DOHH2 (cell line): ENCODE measurements around the gene NMNAT2.

ENCODE experiments used
- H3F3A ChIP-seq: fragments of 200-600 bp; sonication (generic), shearing (Covaris generic); 2 replicates; pipeline ENCODE4 v1.6.0; 2016; ENCODE audit warnings: antibody characterized with exemption, mild to moderate bottlenecking; ENCODE audit not compliant: control insufficient read depth, insufficient read depth
- H3K27ac ChIP-seq: fragments of 200-600 bp; sonication (generic); 2 replicates; pipeline ENCODE4 v1.5.1; 2014; ENCODE audit warnings: low read depth, mild to moderate bottlenecking, low read length, moderate library complexity
- H3K27me3 ChIP-seq: fragments of 200-600 bp; sonication (generic); 2 replicates; pipeline ENCODE4 v1.6.1; 2014; ENCODE audit warnings: mild to moderate bottlenecking, low read length, mixed read lengths; ENCODE audit not compliant: control insufficient read depth
- H3K36me3 ChIP-seq: fragments of 200-600 bp; sonication (generic); 2 replicates; pipeline ENCODE4 v1.6.1; 2014; ENCODE audit warnings: mild to moderate bottlenecking, low read length, moderate library complexity, mixed read lengths; ENCODE audit not compliant: control insufficient read depth
- H3K4me1 ChIP-seq: fragments of 200-600 bp; sonication (generic); 2 replicates; pipeline ENCODE4 v1.6.1; 2014; ENCODE audit warnings: mild to moderate bottlenecking, low read length, mixed read lengths; ENCODE audit not compliant: control insufficient read depth
- H3K4me2 ChIP-seq: fragments of 200-600 bp; sonication (generic); 2 replicates; pipeline ENCODE4 v1.6.0; 2014; ENCODE audit warnings: mild to moderate bottlenecking, low read length, moderate library complexity
- H3K4me3 ChIP-seq: fragments of 200-600 bp; sonication (generic); 2 replicates; pipeline ENCODE4 v1.5.1; 2014; ENCODE audit warnings: mild to moderate bottlenecking, low read length, mixed read lengths
- H3K79me2 ChIP-seq: fragments of 200-600 bp; sonication (generic); 2 replicates; pipeline ENCODE4 v1.6.1; 2014; ENCODE audit warnings: mild to moderate bottlenecking, low read length, mixed read lengths; ENCODE audit not compliant: control insufficient read depth
- H3K9me2 ChIP-seq: fragments of 200-600 bp; sonication (generic); replicated peaks from 2 replicates; pipeline ENCODE4 v1.6.1; 2014; ENCODE audit warnings: mild to moderate bottlenecking, low read length, mixed read lengths; ENCODE audit not compliant: control insufficient read depth
- H3K9me3 ChIP-seq: fragments of 200-600 bp; sonication (generic); 2 replicates; pipeline ENCODE4 v1.6.1; 2014; ENCODE audit warnings: antibody characterized with exemption, low read length, mixed read lengths; ENCODE audit not compliant: control insufficient read depth, insufficient read depth
- H4K20me1 ChIP-seq: fragments of 200-600 bp; sonication (generic); 2 replicates; pipeline ENCODE4 v1.6.0; 2014; ENCODE audit warnings: low read depth, mild to moderate bottlenecking, antibody characterized with exemption, low read length, moderate library complexity; ENCODE audit not compliant: control insufficient read depth, insufficient read depth
- EZH2phosphoT487 ChIP-seq: fragments of 200-600 bp; sonication (generic); IDR thresholded peaks from 2 replicates; pipeline ENCODE4 v1.6.1; 2017; ENCODE audit warnings: borderline replicate concordance, mild to moderate bottlenecking, antibody characterized with exemption, low read length, moderate library complexity, mixed read lengths
- TF ChIP-seq, protein P1 (sequence below): fragments of 200-600 bp; sonication (generic); IDR thresholded peaks from one replicate; pipeline ENCODE4 v1.5.1; 2014; ENCODE audit warnings: antibody characterized with exemption, mild to moderate bottlenecking, low read depth, low read length; ENCODE audit not compliant: poor library complexity, severe bottlenecking

The NMNAT2 gene

DNA sequence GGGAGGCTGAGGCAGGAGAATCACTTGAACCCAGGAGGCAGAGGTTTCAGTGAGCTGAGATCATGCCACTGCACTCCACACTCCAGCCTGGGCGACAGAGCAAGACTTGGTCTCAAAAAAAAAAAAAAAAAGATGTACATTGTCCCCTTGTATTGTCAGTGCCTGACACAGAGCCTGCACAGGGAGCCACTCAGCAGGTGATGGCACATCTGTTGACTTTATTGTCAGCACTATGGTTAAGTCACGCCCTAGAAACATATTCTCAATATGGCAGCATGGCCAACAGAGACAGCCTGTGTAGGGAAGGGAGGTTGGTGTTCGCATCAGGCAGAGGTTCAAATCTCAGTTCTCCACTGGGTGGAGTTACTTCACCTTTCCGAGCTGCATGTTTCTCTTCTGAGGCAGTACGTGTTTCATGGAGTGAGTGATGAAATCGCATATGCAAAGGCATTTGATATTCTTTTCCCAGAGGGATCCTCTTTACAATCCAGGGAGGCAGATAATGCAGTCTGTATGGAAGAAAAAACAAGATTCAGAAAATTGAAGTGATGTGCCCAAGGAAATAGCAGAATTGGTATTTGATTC lies 211.6 kb downstream of the NMNAT2 start:
- Histone ChIP-seq H3K9me3 (no peaks in the 10 kb centered on the region), H3K79me2 (no peaks in the 10 kb centered on the region), H3K27me3 (peaks cover 14% of the 10 kb centered on the region), H3K36me3 (no peaks in the 10 kb centered on the region), H3K9me2 (no peaks in the 10 kb centered on the region), H3K27ac (no peak overlapping the region), H3F3A (no peaks in the 10 kb centered on the region), H3K4me2 (no peak overlapping the region), H3K4me1 (no peaks in the 10 kb centered on the region), H4K20me1 (no peaks in the 10 kb centered on the region), H3K4me3 (no peak overlapping the region)
- TF ChIP-seq, protein P1, sequence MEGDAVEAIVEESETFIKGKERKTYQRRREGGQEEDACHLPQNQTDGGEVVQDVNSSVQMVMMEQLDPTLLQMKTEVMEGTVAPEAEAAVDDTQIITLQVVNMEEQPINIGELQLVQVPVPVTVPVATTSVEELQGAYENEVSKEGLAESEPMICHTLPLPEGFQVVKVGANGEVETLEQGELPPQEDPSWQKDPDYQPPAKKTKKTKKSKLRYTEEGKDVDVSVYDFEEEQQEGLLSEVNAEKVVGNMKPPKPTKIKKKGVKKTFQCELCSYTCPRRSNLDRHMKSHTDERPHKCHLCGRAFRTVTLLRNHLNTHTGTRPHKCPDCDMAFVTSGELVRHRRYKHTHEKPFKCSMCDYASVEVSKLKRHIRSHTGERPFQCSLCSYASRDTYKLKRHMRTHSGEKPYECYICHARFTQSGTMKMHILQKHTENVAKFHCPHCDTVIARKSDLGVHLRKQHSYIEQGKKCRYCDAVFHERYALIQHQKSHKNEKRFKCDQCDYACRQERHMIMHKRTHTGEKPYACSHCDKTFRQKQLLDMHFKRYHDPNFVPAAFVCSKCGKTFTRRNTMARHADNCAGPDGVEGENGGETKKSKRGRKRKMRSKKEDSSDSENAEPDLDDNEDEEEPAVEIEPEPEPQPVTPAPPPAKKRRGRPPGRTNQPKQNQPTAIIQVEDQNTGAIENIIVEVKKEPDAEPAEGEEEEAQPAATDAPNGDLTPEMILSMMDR = no peak
- TF ChIP-seq EZH2phosphoT487 = no peak

DNA sequence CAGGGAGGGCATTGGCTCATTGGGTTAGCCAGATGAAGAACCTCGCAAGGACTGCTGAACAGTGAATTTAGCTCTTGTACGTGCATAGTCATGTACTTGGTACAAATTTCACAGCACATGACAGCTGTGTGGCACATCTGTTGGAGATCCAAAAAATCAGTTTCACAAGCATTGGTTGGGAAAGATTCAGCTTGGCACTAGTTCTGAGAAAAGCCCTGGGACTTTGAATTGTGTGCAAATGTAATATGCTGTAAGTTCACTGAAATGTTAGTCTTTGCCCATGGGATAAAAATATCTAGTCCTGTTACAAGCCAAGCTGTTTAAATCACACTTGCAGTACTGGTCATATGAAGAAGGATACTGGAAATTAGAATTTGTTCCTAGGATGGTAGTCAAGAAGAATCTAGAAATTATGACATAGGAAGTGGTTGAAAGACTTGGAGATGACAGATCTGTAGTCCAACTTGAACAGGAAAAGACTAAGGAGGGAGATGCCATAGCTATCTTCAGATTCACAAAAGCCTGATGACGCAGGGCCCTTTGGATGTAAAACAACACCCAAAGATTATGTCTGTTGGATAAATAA lies 212.9 kb downstream of the NMNAT2 start:
- Histone ChIP-seq H3K4me1 (no peaks in the 10 kb centered on the region), H3K9me2 (no peaks in the 10 kb centered on the region), H3F3A (no peaks in the 10 kb centered on the region), H4K20me1 (no peaks in the 10 kb centered on the region), H3K79me2 (no peaks in the 10 kb centered on the region), H3K4me2 (no peak overlapping the region), H3K9me3 (no peaks in the 10 kb centered on the region), H3K36me3 (no peaks in the 10 kb centered on the region), H3K4me3 (no peak overlapping the region), H3K27me3 (peaks cover 6% of the 10 kb centered on the region), H3K27ac (no peak overlapping the region)
- no peak for TF ChIP-seq EZH2phosphoT487

DNA sequence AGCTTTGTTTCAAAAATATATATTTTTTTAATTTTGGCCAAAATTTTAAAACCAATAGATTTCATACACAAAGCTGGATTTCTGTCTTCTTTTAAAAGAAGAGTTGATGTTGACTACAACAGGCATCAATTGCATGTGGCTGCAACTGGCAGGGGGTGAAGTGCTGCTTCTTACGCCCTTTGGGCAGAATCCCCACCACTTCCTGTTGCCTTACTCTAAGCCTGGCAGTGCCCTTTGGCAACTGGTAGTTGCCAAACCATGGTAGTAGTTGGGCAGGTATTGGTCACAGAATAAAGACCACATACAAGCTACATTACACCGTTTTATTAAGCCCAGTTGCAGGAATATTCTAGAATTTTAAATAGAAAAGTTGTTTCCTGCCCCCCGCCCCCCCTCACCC lies 215.1 kb downstream of the NMNAT2 start:
- Histone ChIP-seq H3K27ac (no peak overlapping the region), H3K4me3 (no peak overlapping the region), H3K27me3 (peaks cover 2% of the 10 kb centered on the region; the same call in 1 of the 2 replicates), H4K20me1 (no peaks in the 10 kb centered on the region), H3F3A (no peaks in the 10 kb centered on the region), H3K4me2 (no peak overlapping the region), H3K79me2 (no peaks in the 10 kb centered on the region), H3K36me3 (no peaks in the 10 kb centered on the region), H3K4me1 (no peaks in the 10 kb centered on the region), H3K9me2 (no peaks in the 10 kb centered on the region), H3K9me3 (no peaks in the 10 kb centered on the region)
- TF ChIP-seq, protein P1 = no peak
- no peak for TF ChIP-seq EZH2phosphoT487

DNA sequence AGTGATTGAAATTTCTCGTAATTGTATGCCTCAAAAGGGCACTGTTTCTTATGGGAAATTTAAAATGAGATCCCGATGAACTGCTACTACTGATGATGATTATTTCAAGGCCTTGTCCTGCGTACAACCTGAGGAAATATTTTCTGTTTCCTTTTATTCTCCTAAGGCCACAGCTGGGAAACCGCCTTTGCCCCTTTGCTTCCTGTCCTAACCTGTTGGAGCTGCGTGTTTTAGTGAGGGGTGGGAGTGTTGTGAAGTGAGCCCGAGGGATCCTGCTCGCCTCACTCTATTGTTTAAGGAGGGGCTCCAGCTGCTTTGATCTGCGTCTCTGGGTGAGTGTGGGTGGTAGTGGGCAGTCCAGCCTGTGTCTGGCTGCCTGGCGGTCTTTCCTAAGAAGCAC lies 217.7 kb downstream of the NMNAT2 start:
- Histone ChIP-seq H3K4me1 (no peaks in the 10 kb centered on the region), H3K9me2 (no peaks in the 10 kb centered on the region), H3K79me2 (no peaks in the 10 kb centered on the region), H3K9me3 (no peaks in the 10 kb centered on the region), H4K20me1 (no peaks in the 10 kb centered on the region), H3K27me3 (peaks cover 2% of the 10 kb centered on the region; the same call in 1 of the 2 replicates), H3K4me3 (no peak overlapping the region), H3K36me3 (no peaks in the 10 kb centered on the region), H3K4me2 (no peak overlapping the region), H3K27ac (no peak overlapping the region), H3F3A (no peaks in the 10 kb centered on the region)
- TF ChIP-seq EZH2phosphoT487 = no peak
- TF ChIP-seq, protein P1 = no peak
